Lower leg skin (tissue), 4 donors: Measurements from ENCODE around the gene CD9. TPM values are rescaled to one million over a fixed set of nuclear protein-coding genes. Genes with fewer than 3 reads are reported as not detected.
"Not testable (repeated sequence)": the region's sequence is repeated elsewhere in the genome, so short reads cannot be mapped to it uniquely, and the experiment has no call there.

Experiments
- DNase-seq, 2 donors: peaks; one replicate each; pipeline ENCODE4 v3.0.0-alpha.2; 2019; ENCODE audit warnings: low spot score in 2 of 2
- H3K4me3 ChIP-seq: fragments of 200-600 bp; sonication (generic); 2 replicates; pipeline ENCODE4 v1.5.1; 2017; ENCODE audit warnings: mild to moderate bottlenecking, low read depth; ENCODE audit not compliant: poor library complexity, severe bottlenecking
- CTCF ChIP-seq, 3 donors: fragments of 450-650 bp; IDR thresholded peaks; one replicate each; pipeline ENCODE4 v1.5.1; 2016; ENCODE audit warnings: antibody characterized with exemption in 3 of 3, mild to moderate bottlenecking in 3 of 3, moderate library complexity in 2 of 3
- POLR2A ChIP-seq, 2 donors: fragments of 450-650 bp; IDR thresholded peaks; one replicate each; pipeline ENCODE4 v1.6.1; 2016 to 2017; ENCODE audit warnings: antibody characterized with exemption in 2 of 2, mild to moderate bottlenecking in 1 of 2, moderate library complexity in 1 of 2
- WGBS, 2 donors: methylation state at CpG; one replicate each; pipeline ENCODE4 v1.1.5; 2018; 5-methylcytosine and 5-hydroxymethylcytosine counted together
- intact Hi-C: fragments of 100-400 bp; cut with DNase I; formaldehyde crosslinking; loops from one replicate; pipeline ENCODE4 v1.15.0; 2023; ENCODE audit warnings: low total_unique reads
- total RNA-seq, 4 donors: library from RNA; depleted of rRNA; stranded (reverse); fragments of >200 nt; gene quantifications; one replicate each; pipeline ENCODE4 v1.1.0, GENCODE V29; 2016

The CD9 gene
- total RNA-seq, 4 donors from 2014 or later: 378 to 494 (median 412) TPM

GRCh38 chr12:6185961-6186827, 14.0 kb upstream of the CD9 start:
- H3K4me3 ChIP-seq: no peak overlapping the region
- intact Hi-C loops: loop anchor here (10.0 kb wide), 1 partner anchor 121 kb away; no protein-coding TSS in a partner anchor
- DNase-seq: no peak
- no peak for TF ChIP-seq CTCF (IDR thresholded peaks at IDR 0.05)
- TF ChIP-seq POLR2A (IDR thresholded peaks at IDR 0.05): no peak
- WGBS, 2 donors: 83 to 86% methylated on average over 13 of the region's 13 CpGs

DNA sequence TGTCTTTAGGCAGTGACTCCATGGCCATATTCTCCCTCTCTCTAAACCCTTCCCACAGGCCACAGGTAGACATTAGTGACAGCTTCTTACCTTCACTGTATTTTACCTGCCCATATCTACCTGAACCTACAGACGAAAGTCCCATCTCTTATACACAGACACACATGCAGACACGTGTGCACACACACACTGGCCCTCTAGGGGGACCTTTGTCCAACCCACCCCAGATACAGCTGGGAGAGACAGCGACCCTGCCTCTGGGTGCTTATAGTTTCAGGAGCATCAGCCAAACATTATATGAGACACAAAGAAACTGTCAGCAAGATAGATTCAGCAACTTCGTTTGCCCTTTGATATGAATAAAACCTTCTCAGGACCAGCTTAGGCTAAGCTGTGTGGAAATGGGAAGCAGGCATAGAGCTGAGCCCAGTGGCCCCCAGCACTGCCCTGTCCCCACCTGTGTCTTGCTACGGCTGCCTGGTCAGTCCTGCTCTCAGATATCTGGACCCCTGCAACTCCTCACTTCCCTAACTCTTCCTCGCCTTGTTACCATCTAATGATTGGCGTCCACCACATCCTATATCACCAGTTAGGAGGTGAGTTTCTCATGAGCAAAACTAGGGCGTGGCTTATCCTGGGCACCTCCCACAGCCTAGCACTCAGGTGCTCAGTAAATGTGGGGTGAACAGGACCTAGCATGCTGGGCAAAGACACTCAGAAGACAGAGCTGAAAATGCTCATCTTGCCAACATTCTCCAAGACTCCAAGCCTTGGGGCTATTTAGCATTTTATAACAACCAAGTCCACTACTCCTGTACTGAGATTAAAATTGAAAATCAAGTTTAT, 12.0 kb upstream of the CD9 start:
- no peak overlapping the region for H3K4me3 ChIP-seq
- intact Hi-C loops: loop anchor here (10.0 kb wide), 1 partner anchor 123 kb away; no protein-coding TSS in a partner anchor
- DNase-seq: peak in 1 of 2 donors; percentile 68
- 78 to 79% methylated on average over 8 of the region's 8 CpGs for WGBS, 2 donors
- no peak for TF ChIP-seq CTCF (IDR thresholded peaks at IDR 0.05)
- no peak for TF ChIP-seq POLR2A (IDR thresholded peaks at IDR 0.05)

DNA sequence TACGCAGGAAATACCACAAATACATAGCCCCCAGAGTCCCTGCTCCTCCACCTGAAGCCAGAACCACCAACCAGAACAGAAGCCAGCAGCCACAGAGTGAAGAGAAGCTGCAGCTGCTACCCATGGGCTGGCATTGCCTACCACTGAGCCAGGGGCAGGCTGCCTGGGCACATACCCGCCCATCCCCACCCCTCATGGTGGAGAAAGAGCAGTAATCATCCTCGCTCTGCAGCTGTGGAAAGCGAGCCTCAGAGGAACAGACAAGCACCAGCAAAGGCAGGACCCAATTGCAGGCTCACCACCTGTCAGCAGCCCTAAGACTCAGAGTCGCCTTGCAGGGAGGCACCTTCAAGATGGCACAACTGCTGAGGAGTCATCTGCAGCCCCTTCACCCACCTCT, 11.2 kb upstream of the CD9 start:
- intact Hi-C loops: loop anchor here (10.0 kb wide), 1 partner anchor 124 kb away; no protein-coding TSS in a partner anchor
- TF ChIP-seq CTCF (IDR thresholded peaks at IDR 0.05): no peak
- TF ChIP-seq POLR2A (IDR thresholded peaks at IDR 0.05): no peak
- no peak overlapping the region for H3K4me3 ChIP-seq
- 65 to 72% methylated on average over 4 to 5 of the region's 5 CpGs for WGBS, 2 donors
- DNase-seq: no peak

GRCh38 chr12:6189952-6190598, 10.1 kb upstream of the CD9 start:
- intact Hi-C loops: loop anchor here (10.0 kb wide), 1 partner anchor 125 kb away; no protein-coding TSS in a partner anchor
- WGBS, 2 donors: 86 to 91% methylated on average over 20 of the region's 20 CpGs
- peak in 1 of 2 donors; percentile 53 for DNase-seq

DNA sequence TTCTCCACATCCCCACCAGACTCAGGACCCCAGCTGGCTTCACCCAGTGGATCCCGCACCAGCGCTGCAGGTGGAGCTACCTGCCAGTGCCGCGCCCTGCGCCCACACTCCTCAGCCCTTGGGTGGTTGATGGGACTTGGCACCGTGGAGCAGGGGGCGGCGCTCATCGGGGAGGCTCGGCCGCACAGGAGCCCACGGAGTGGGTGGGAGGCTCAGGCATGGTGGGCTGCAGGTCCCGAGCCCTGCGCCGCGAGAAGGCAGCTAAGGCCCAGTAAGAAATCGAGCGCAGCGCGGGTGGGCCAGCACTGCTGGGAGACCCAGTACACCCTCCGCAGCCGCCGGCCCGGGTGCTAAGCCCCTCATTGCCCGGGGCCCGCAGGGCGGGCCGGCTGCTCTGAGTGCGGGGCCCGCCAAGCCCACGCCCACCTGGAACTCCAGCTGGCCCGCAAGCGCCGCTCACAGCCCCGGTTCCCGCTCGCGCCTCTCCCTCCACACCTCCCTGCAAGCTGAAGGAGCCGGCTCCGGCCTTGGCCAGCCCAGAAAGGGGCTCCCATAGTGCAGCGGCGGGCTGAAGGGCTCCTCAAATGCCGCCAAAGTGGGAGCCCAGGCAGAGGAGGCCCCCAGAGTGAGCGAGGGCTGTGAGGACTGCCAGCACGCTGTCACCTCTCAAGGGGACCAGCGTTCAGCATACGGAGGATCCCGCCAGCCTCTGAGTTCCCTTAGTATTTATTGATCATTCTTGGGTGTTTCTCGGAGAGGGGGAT, 9.3 kb upstream of the CD9 start:
- peak in 1 of 2 donors; percentile 80 for DNase-seq
- H3K4me3 ChIP-seq, intact Hi-C loops: not testable (repeated sequence)
- 94 to 96% methylated on average over 24 to 37 of the region's 49 CpGs for WGBS, 2 donors

More at GRCh38 chr12:6189952-6190598, 10.1 kb upstream of the CD9 start:
- not testable (repeated sequence) for H3K4me3 ChIP-seq
